HCT116 (cell line): ENCODE results near the gene ZGPAT. TPM values are rescaled to one million over a fixed set of nuclear protein-coding genes. Genes with fewer than 3 reads are reported as not detected.

Experiments used
- ATAC-seq: fragments of 200-7000 bp; cut with Tn5 transposase; 2 replicates; pipeline ENCODE4 v1.9.1; 2020; ENCODE audit warnings: mild to moderate bottlenecking, moderate library complexity
- BruUV-seq: library from RNA; stranded (reverse); fragments of 400-500 nt; replicated peaks from 2 replicates; lab custom pipeline; 2021; lab: Mats Ljungman, UMichigan
- CTCF ChIA-PET: fragments of 300-600 bp; sonication (Branson Sonifier 250); formaldehyde crosslinking; loops from one replicate; lab custom pipeline; 2021; ENCODE audit warnings: antibody characterized with exemption; lab: Charles Lee
- POLR2A ChIA-PET: fragments of 300-600, 350-600 bp; sonication (Branson Sonifier 250); formaldehyde crosslinking; loops from one replicate; lab custom pipeline; 2021; ENCODE audit warnings: antibody characterized with exemption; lab: Charles Lee
- RAD21 ChIA-PET, 2 experiments: fragments of 300-600 bp; sonication (Branson Sonifier 250); formaldehyde crosslinking; loops; one replicate each; lab custom pipeline; 2023; ENCODE audit warnings: low total read pairs in 2 of 2; ENCODE audit not compliant: uncharacterized antibody in 2 of 2, unreplicated experiment in 2 of 2, low non-redundant PET in 1 of 2; lab: Charles Lee
- DNase-seq: peaks from one replicate; pipeline ENCODE4 v3.0.0-alpha.2; 2010; ENCODE audit warnings: low read depth, low spot score
- H2AFZ ChIP-seq: fragments of 200-600 bp; shearing (Covaris generic), sonication (generic); 2 replicates; pipeline ENCODE4 v1.6.1; 2017; ENCODE audit warnings: low read depth, mixed run types, mixed read lengths, antibody characterized with exemption, low read length; ENCODE audit not compliant: poor library complexity, severe bottlenecking
- H3K27ac ChIP-seq: 2 replicates; pipeline ENCODE4 v1.5.1; 2012; ENCODE audit warnings: low read depth, low read length
- H3K27me3 ChIP-seq: fragments of 200-600 bp; sonication (generic); 2 replicates; pipeline ENCODE4 v1.6.1; 2016; ENCODE audit warnings: mixed run types, low read length, mixed read lengths; ENCODE audit not compliant: insufficient read depth
- H3K36me3 ChIP-seq, 2 experiments: fragments of 200-500 bp in 1 of 2; fragments of 200-600 bp in 1 of 2; sonication (Bioruptor generic) in 1 of 2; sonication (generic) in 1 of 2; 2 replicates each; pipeline versions ENCODE4 v1.5.1 to v1.6.1; 2014 to 2016; ENCODE audit warnings: low read length in 2 of 2, inconsistent platforms in 1 of 2, mixed read lengths in 1 of 2, mixed run types in 1 of 2; ENCODE audit not compliant: insufficient read depth in 2 of 2, control insufficient read depth in 1 of 2
- H3K4me1 ChIP-seq, 2 experiments: fragments of 200-600 bp in 1 of 2; sonication (generic) in 1 of 2; 2 replicates each; pipeline versions ENCODE4 v1.5.1 to v1.6.1; 2012 to 2017; ENCODE audit warnings: low read length in 2 of 2, inconsistent platforms in 1 of 2, mild to moderate bottlenecking in 1 of 2, mixed read lengths in 1 of 2, mixed run types in 1 of 2, moderate library complexity in 1 of 2; ENCODE audit not compliant: insufficient read depth in 2 of 2, control insufficient read depth in 1 of 2
- H3K4me2 ChIP-seq: fragments of 200-600 bp; sonication (generic); 2 replicates; pipeline ENCODE4 v1.6.1; 2017; ENCODE audit warnings: mixed run types, low read length, mixed read lengths
- H3K4me3 ChIP-seq, 2 experiments: fragments of 200-600 bp in 1 of 2; sonication (generic) in 1 of 2; replicated peaks in 1 of 2; 2 replicates each; pipeline ENCODE4 v1.5.1; 2011 to 2016; ENCODE audit warnings: low read length in 2 of 2, control low read depth in 1 of 2, low read depth in 1 of 2, mild to moderate bottlenecking in 1 of 2, mixed read lengths in 1 of 2, mixed run types in 1 of 2
- H3K79me2 ChIP-seq: fragments of 200-600 bp; sonication (generic); 2 replicates; pipeline ENCODE4 v1.6.1; 2017; ENCODE audit warnings: mild to moderate bottlenecking, mixed run types, low read length, moderate library complexity, mixed read lengths; ENCODE audit not compliant: insufficient read depth
- H3K9ac ChIP-seq: fragments of 200-600 bp; sonication (generic); 2 replicates; pipeline ENCODE4 v1.6.1; 2016; ENCODE audit warnings: low read length, mixed read lengths
- H3K9me2 ChIP-seq: fragments of 200-600 bp; sonication (generic), shearing (Covaris generic); 2 replicates; pipeline ENCODE4 v1.6.1; 2017; ENCODE audit warnings: mixed run types, mild to moderate bottlenecking, moderate library complexity; ENCODE audit not compliant: insufficient read depth
- H3K9me3 ChIP-seq, 2 experiments: fragments of 200-500 bp in 1 of 2; fragments of 200-600 bp in 1 of 2; sonication (Bioruptor generic) in 1 of 2; sonication (generic) in 1 of 2; 2 replicates each; pipeline ENCODE4 v1.6.1; 2014 to 2017; ENCODE audit warnings: low read length in 2 of 2, mixed read lengths in 2 of 2, inconsistent platforms in 1 of 2, low read depth in 1 of 2, mild to moderate bottlenecking in 1 of 2, mixed run types in 1 of 2, moderate library complexity in 1 of 2; ENCODE audit not compliant: control insufficient read depth in 1 of 2, insufficient read depth in 1 of 2
- H4K20me1 ChIP-seq: fragments of 200-600 bp; sonication (generic), shearing (Covaris generic); 2 replicates; pipeline ENCODE4 v1.6.1; 2017; ENCODE audit warnings: mixed run types, mild to moderate bottlenecking, moderate library complexity; ENCODE audit not compliant: insufficient read depth
- CBX3 ChIP-seq: IDR thresholded peaks from 2 replicates; pipeline ENCODE4 v1.6.1; 2012; ENCODE audit warnings: low read depth
- CEBPB ChIP-seq: IDR thresholded peaks from 2 replicates; pipeline ENCODE4 v1.6.1; 2012; ENCODE audit warnings: low read depth
- CTCF ChIP-seq, 3 experiments: fragments of 200-600 bp in 1 of 3; sonication (generic) in 1 of 3; IDR thresholded peaks in 2 of 3; conservative IDR thresholded peaks in 1 of 3; 2 replicates each; pipeline ENCODE4 v1.5.1; 2012 to 2017; ENCODE audit warnings: low read depth in 2 of 3, low read length in 2 of 3, antibody characterized with exemption in 1 of 3, borderline replicate concordance in 1 of 3, control low read depth in 1 of 3, mild to moderate bottlenecking in 1 of 3, mixed read lengths in 1 of 3, mixed run types in 1 of 3, moderate library complexity in 1 of 3; ENCODE audit not compliant: insufficient read depth in 1 of 3
- EGR1 ChIP-seq: IDR thresholded peaks from 2 replicates; pipeline ENCODE4 v1.6.1; 2012; ENCODE audit warnings: low read depth
- ELF1 ChIP-seq: IDR thresholded peaks from 2 replicates; pipeline ENCODE4 v1.6.1; 2012; ENCODE audit warnings: low read depth, borderline replicate concordance
- EZH2 ChIP-seq: fragments of 200-600 bp; sonication (generic); IDR thresholded peaks from 2 replicates; pipeline ENCODE4 v1.6.1; 2017; ENCODE audit warnings: antibody characterized with exemption, mixed run types
- FOSL1 ChIP-seq: IDR thresholded peaks from 2 replicates; pipeline ENCODE4 v1.6.1; 2012; ENCODE audit warnings: low read depth
- JUND ChIP-seq: IDR thresholded peaks from 2 replicates; pipeline ENCODE4 v1.6.1; 2012
- POLR2A ChIP-seq: IDR thresholded peaks from 2 replicates; pipeline ENCODE4 v1.7.0; 2011; ENCODE audit warnings: borderline replicate concordance; ENCODE audit not compliant: insufficient read depth, insufficient read length; ENCODE audit errors: extremely low read depth
- SIN3A ChIP-seq: IDR thresholded peaks from 2 replicates; pipeline ENCODE4 v1.6.1; 2012; ENCODE audit warnings: low read depth
- SP1 ChIP-seq: IDR thresholded peaks from 2 replicates; pipeline ENCODE4 v1.6.1; 2012; ENCODE audit warnings: low read depth
- SRF ChIP-seq: IDR thresholded peaks from 2 replicates; pipeline ENCODE4 v1.6.1; 2012; ENCODE audit warnings: low read depth
- TCF7L2 ChIP-seq: IDR thresholded peaks from 2 replicates; pipeline ENCODE4 v1.7.0; 2011; ENCODE audit warnings: borderline replicate concordance, inconsistent platforms; ENCODE audit not compliant: insufficient read depth, insufficient read length; ENCODE audit errors: extremely low read depth
- YY1 ChIP-seq: IDR thresholded peaks from 2 replicates; pipeline ENCODE4 v1.6.1; 2011; ENCODE audit warnings: low read length, low read depth, moderate library complexity, mild to moderate bottlenecking; ENCODE audit not compliant: insufficient replicate concordance; ENCODE audit errors: extremely low read depth
- ZBTB33 ChIP-seq: IDR thresholded peaks from 2 replicates; pipeline ENCODE4 v1.6.1; 2011; ENCODE audit warnings: mild to moderate bottlenecking, low read length, moderate library complexity; ENCODE audit not compliant: insufficient replicate concordance; ENCODE audit errors: extremely low read depth
- ZFX ChIP-seq: fragments of 450-650 bp; IDR thresholded peaks from 2 replicates; pipeline ENCODE4 v1.6.1; 2017
- ZNF274 ChIP-seq: fragments of 200-500 bp; sonication (Bioruptor generic); IDR thresholded peaks from 2 replicates; pipeline ENCODE4 v1.6.1; 2014; ENCODE audit warnings: mild to moderate bottlenecking, low read depth, low read length, inconsistent platforms
- intact Hi-C: fragments of 100-400 bp; cut with micrococcal nuclease; formaldehyde crosslinking; loops from 2 replicates; pipeline ENCODE4 v1.10.0; 2022
- total RNA-seq: library from RNA; stranded (reverse); gene quantifications from one replicate; pipeline ENCODE4 v1.2.1, GENCODE V29; 2021; ENCODE audit not compliant: unreplicated experiment
- TF ChIP-seq, protein P1 (sequence below): IDR thresholded peaks from 2 replicates; pipeline ENCODE4 v1.6.1; 2012; ENCODE audit warnings: low read depth
- TF ChIP-seq, protein P2 (sequence below): IDR thresholded peaks from 2 replicates; pipeline ENCODE4 v1.6.1; 2012

Gene ZGPAT
- total RNA-seq, 1 experiment from 2014 or later = 30.6 TPM

DNA sequence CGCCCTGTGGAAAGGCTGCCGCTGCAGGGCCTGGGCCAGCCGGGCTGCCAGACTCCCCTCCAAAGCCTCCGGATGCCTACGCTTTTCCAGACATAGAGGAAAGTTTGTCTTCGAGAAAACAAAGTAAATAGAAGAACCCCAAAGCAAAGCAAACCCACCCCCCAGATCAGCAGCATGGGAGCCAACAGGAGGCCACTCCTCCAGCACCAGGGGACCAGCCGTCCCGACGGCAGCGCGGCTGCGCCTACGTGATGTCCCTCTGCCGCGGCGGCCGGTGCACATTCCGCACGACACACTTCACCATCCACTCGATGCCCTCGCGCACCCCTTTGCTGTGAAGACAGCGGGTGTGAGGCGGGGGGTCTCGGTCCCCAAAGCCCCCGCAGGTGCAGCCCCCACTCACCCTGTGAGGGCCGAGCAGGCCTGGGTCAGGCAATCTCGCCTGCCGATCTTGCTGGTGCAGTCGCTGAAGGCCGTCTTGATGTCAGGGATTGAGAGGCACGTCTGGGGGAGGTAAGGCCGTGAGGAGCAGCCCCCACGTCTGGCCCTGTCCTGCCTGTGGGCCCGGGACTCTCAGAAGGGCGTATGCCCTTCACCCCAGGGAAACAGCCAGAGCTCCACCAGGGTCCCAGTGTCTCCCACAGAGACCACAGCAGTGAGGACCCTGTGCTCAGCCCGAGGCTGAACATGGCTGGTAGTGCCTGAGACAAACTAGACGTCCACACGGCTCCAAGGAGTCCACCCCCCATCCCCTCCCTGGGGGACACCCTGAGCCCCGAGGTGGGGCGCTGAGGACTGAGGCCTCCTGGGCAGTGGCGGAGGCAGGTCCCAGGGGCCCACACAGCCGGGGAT lies 7.4 kb upstream of the ZGPAT start:
- H3K9me3 ChIP-seq = no peaks in the 10 kb centered on the region
- peak overlapping the region; percentile 78 for H3K4me2 ChIP-seq
- H4K20me1 ChIP-seq = no peaks in the 10 kb centered on the region
- POLR2A ChIA-PET = interaction anchor here (1.0 kb wide), 1 partner anchor 17 kb away, joined by 3 read pairs; no protein-coding TSS in a partner anchor
- RAD21 ChIA-PET = no interaction called here
- H3K9me2 ChIP-seq = no peaks in the 10 kb centered on the region
- no peaks in the 10 kb centered on the region for H3K27me3 ChIP-seq
- CTCF ChIA-PET = no interaction called here
- peaks cover 1 to 15% of the 10 kb centered on the region in 2 experiments; a peak in 2 of 4 replicates for H3K36me3 ChIP-seq
- no peak for DNase-seq
- no peak for ATAC-seq
- H3K9ac ChIP-seq = peak overlapping the region; percentile 71
- H3K27ac ChIP-seq = peak overlapping the region; percentile 91
- H3K79me2 ChIP-seq = peaks cover 18% of the 10 kb centered on the region
- no peak overlapping the region for H2AFZ ChIP-seq
- peaks cover 35 to 75% of the 10 kb centered on the region in 2 experiments for H3K4me1 ChIP-seq
- H3K4me3 ChIP-seq = no peak overlapping the region
- intact Hi-C loops = loop anchor here (10.0 kb wide), 1 partner anchor 354 kb away; no protein-coding TSS in a partner anchor
- BruUV-seq = no TSS peak
- TF ChIP-seq YY1 (no peak), EZH2 (no peak), CEBPB (no peak), SRF (no peak), POLR2A (no peak), EGR1 (no peak), ZNF274 (no peak), SP1 (no peak), ZBTB33 (no peak), SIN3A (no peak), ZFX (no peak), CBX3 (no peak), CTCF (IDR thresholded peaks at IDR 0.05 in 2 of 3, conservative IDR thresholded peaks at IDR 0.05 in 1 of 3; ENCODE audit: borderline replicate concordance in 1 of 3, insufficient read depth in 1 of 3, low read depth in 2 of 3, low read length in 2 of 3) (no peak), FOSL1 (no peak), ELF1 (no peak), JUND (no peak), TCF7L2 (no peak)
- TF ChIP-seq, protein P1, sequence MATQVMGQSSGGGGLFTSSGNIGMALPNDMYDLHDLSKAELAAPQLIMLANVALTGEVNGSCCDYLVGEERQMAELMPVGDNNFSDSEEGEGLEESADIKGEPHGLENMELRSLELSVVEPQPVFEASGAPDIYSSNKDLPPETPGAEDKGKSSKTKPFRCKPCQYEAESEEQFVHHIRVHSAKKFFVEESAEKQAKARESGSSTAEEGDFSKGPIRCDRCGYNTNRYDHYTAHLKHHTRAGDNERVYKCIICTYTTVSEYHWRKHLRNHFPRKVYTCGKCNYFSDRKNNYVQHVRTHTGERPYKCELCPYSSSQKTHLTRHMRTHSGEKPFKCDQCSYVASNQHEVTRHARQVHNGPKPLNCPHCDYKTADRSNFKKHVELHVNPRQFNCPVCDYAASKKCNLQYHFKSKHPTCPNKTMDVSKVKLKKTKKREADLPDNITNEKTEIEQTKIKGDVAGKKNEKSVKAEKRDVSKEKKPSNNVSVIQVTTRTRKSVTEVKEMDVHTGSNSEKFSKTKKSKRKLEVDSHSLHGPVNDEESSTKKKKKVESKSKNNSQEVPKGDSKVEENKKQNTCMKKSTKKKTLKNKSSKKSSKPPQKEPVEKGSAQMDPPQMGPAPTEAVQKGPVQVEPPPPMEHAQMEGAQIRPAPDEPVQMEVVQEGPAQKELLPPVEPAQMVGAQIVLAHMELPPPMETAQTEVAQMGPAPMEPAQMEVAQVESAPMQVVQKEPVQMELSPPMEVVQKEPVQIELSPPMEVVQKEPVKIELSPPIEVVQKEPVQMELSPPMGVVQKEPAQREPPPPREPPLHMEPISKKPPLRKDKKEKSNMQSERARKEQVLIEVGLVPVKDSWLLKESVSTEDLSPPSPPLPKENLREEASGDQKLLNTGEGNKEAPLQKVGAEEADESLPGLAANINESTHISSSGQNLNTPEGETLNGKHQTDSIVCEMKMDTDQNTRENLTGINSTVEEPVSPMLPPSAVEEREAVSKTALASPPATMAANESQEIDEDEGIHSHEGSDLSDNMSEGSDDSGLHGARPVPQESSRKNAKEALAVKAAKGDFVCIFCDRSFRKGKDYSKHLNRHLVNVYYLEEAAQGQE = no peak
- TF ChIP-seq, protein P2, sequence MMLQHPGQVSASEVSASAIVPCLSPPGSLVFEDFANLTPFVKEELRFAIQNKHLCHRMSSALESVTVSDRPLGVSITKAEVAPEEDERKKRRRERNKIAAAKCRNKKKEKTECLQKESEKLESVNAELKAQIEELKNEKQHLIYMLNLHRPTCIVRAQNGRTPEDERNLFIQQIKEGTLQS = no peak
